ENCODE data around the gene ZNF610.

ZNF610 gene

GRCh38 chr19:52398081-52398441 lies 62.0 kb downstream of the ZNF610 start:
- DNase-seq: no peak

GRCh38 chr19:52410276-52410675 lies 74.2 kb downstream of the ZNF610 start:
- no peak for DNase-seq

- no peak for DNase-seq
Observed at GRCh38 chr19:52415711-52416110, 79.7 kb downstream of the ZNF610 start.

All from NCI-H524 (cell line).